ENCODE data around the gene C1GALT1.

Gene C1GALT1

GRCh38 chr7:7271094-7271874 lies 88.9 kb downstream of the C1GALT1 start:
- H3K4me1 Mint-ChIP-seq: no peaks in the 10 kb centered on the region
- CTCF ChIA-PET: no interaction called here
- H3K27ac Mint-ChIP-seq: no peak overlapping the region
- H3K36me3 Mint-ChIP-seq: no peaks in the 10 kb centered on the region
- DNase-seq: no peak
- no peaks in the 10 kb centered on the region for H3K9me3 Mint-ChIP-seq
- H3K27me3 Mint-ChIP-seq: no peaks in the 10 kb centered on the region
- no peak overlapping the region for H3K4me3 Mint-ChIP-seq

DNA sequence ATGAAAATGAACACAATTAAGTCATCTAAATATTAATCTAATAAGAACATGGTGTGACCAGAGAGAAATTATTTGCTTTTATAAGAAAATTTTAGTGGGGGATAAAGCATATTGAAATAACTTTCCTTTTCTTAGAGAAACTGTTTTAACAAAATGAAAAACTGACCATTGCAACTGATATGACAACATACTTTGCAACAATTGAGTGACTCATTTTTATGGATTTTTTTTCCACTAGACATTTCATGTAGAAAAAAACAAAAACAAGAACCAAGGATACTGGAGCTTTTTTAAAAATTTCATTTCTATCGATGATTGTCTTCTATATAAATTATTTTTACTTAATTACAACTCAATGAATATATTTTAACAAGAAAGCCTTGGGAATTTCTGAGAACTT lies 90.0 kb downstream of the C1GALT1 start:
- no peak overlapping the region for H3K4me3 Mint-ChIP-seq
- no peaks in the 10 kb centered on the region for H3K27me3 Mint-ChIP-seq
- H3K4me1 Mint-ChIP-seq: no peaks in the 10 kb centered on the region
- no peaks in the 10 kb centered on the region for H3K9me3 Mint-ChIP-seq
- no peaks in the 10 kb centered on the region for H3K36me3 Mint-ChIP-seq
- CTCF ChIA-PET: no interaction called here
- no peak overlapping the region for H3K27ac Mint-ChIP-seq
- no peak for DNase-seq

- Mint-ChIP-seq H3K36me3 (no peaks in the 10 kb centered on the region), H3K27ac (no peak overlapping the region), H3K4me1 (no peaks in the 10 kb centered on the region), H3K27me3 (no peaks in the 10 kb centered on the region), H3K4me3 (no peak overlapping the region), H3K9me3 (no peaks in the 10 kb centered on the region)
- no peak for DNase-seq
- CTCF ChIA-PET: interaction anchor here (0.6 kb wide), 1 partner anchor 9 kb away, joined by 3 read pairs; no protein-coding TSS in a partner anchor
Observed at GRCh38 chr7:7274782-7275181, 92.4 kb downstream of the C1GALT1 start.

DNA sequence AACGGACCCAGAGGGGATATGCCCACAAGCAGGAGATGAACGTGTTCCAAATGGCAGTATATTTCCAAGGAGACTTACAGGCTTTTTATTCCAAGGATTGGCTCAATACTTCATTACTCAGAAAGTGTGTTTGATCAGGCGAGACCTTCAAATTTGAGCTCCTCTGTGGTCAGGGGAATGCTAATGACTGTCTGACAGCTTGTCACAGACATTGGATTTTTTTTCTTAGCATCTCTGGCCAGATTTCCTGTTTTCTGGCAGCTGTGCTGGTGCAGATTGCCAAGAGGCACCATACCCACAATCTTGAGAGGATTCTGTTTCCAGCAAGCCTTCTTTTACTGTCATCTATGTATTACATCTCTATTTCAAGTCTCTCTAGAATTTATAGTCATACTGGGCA lies 93.8 kb downstream of the C1GALT1 start:
- H3K9me3 Mint-ChIP-seq: no peaks in the 10 kb centered on the region
- no peak for DNase-seq
- H3K27ac Mint-ChIP-seq: no peak overlapping the region
- H3K27me3 Mint-ChIP-seq: no peaks in the 10 kb centered on the region
- H3K4me1 Mint-ChIP-seq: no peaks in the 10 kb centered on the region
- H3K36me3 Mint-ChIP-seq: no peaks in the 10 kb centered on the region
- H3K4me3 Mint-ChIP-seq: no peak overlapping the region
- CTCF ChIA-PET: no interaction called here

- no peak overlapping the region for H3K27ac Mint-ChIP-seq
- H3K9me3 Mint-ChIP-seq: peaks cover 5% of the 10 kb centered on the region
- no peaks in the 10 kb centered on the region for H3K4me1 Mint-ChIP-seq
- H3K4me3 Mint-ChIP-seq: no peak overlapping the region
- H3K27me3 Mint-ChIP-seq: no peaks in the 10 kb centered on the region
- DNase-seq: no peak
- H3K36me3 Mint-ChIP-seq: no peaks in the 10 kb centered on the region
- CTCF ChIA-PET: no interaction called here
Observed at GRCh38 chr7:7290429-7291122, 108.2 kb downstream of the C1GALT1 start.

- DNase-seq: no peak
- H3K27me3 Mint-ChIP-seq: no peaks in the 10 kb centered on the region
- no peaks in the 10 kb centered on the region for H3K9me3 Mint-ChIP-seq
- no peaks in the 10 kb centered on the region for H3K36me3 Mint-ChIP-seq
- H3K27ac Mint-ChIP-seq: no peak overlapping the region
- H3K4me3 Mint-ChIP-seq: no peak overlapping the region
- H3K4me1 Mint-ChIP-seq: no peaks in the 10 kb centered on the region
- CTCF ChIA-PET: no interaction called here
Observed at GRCh38 chr7:7292085-7292484, 109.7 kb downstream of the C1GALT1 start.

DNA sequence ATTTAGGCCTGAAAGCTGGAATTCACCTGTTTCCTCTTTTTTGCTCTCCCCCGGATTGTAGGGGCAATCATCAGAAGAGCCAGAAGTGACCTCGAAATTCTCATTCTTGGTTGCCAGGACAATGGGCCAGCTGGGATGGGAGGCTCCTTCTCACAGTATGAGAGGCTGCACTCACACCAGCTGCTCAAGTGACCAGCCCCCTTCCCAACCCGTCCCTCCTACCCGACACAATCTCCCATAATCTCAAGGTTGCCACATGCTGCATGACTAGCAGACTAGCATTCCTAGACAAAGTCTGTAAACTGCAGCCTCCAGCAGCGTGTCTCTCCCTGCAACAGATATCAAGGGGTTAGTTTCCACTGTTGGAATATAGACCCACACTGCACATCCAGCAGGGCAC lies 110.3 kb downstream of the C1GALT1 start:
- no peak for DNase-seq
- Mint-ChIP-seq H3K4me3 (no peak overlapping the region), H3K36me3 (no peaks in the 10 kb centered on the region), H3K9me3 (no peaks in the 10 kb centered on the region), H3K27ac (no peak overlapping the region), H3K4me1 (no peaks in the 10 kb centered on the region), H3K27me3 (no peaks in the 10 kb centered on the region)
- CTCF ChIA-PET: no interaction called here

DNA sequence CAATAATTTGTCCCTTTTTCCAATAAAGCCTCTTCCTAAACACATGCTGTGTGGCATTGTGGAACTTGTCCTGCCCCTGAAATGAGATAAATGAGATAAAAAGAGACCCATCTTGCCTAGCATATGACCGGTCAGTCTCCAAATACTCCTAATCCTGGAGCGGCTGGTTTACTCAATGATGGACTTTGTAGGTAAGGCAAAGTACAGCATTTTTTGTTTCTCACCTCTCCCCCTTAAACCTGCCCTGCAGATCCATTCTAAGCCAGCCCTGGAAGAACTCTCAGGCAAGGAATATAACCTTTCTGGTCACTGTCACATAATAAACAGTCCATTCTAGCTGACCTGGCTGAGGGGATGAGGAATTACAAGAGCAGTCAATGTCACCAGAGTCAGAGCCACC lies 110.7 kb downstream of the C1GALT1 start:
- Mint-ChIP-seq H3K27ac (no peak overlapping the region), H3K4me1 (no peaks in the 10 kb centered on the region), H3K27me3 (no peaks in the 10 kb centered on the region), H3K4me3 (no peak overlapping the region), H3K9me3 (no peaks in the 10 kb centered on the region), H3K36me3 (no peaks in the 10 kb centered on the region)
- CTCF ChIA-PET: no interaction called here
- DNase-seq: no peak

DNA sequence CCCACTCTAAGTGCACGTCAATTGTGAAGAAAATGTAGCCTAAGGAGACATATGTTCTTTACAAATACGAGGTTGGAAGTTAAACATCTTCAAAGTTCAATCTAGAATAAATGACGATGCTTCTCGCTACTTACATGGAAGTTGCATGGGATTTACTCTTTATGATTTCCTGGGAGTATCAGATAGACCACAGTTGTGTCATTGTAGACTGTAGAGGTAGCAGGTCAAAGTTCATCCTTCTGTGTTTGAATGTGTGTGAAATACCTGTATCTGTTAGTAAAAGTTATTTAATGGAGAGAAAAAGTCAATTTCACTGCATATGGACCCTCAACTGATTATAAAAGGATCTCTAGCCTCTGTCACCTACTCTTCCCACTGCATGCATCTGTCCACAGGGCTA lies 112.6 kb downstream of the C1GALT1 start:
- DNase-seq: no peak
- no peaks in the 10 kb centered on the region for H3K4me1 Mint-ChIP-seq
- CTCF ChIA-PET: interaction anchor here (0.7 kb wide), 1 partner anchor 200 kb away, joined by 3 read pairs; no protein-coding TSS in a partner anchor
- no peaks in the 10 kb centered on the region for H3K9me3 Mint-ChIP-seq
- H3K36me3 Mint-ChIP-seq: no peaks in the 10 kb centered on the region
- H3K27ac Mint-ChIP-seq: no peak overlapping the region
- no peak overlapping the region for H3K4me3 Mint-ChIP-seq
- H3K27me3 Mint-ChIP-seq: no peaks in the 10 kb centered on the region
